PFSK-1 (cell line): ENCODE measurements around the gene AMDHD2.

Experiments used
- FOXP2 ChIP-seq: optimal IDR thresholded peaks from 2 replicates; pipeline ENCODE3; 2011; ENCODE audit warnings: borderline replicate concordance, control low read depth, inconsistent platforms; ENCODE audit not compliant: insufficient read depth; ENCODE audit errors: extremely low read length, extremely low read depth
- POLR2AphosphoS5 ChIP-seq: IDR thresholded peaks from 2 replicates; pipeline ENCODE4 v1.6.1; 2012; ENCODE audit warnings: low read depth, mild to moderate bottlenecking, control low read depth, low read length, moderate library complexity
- SIN3A ChIP-seq: IDR thresholded peaks from 2 replicates; pipeline ENCODE4 v1.6.1; 2012; ENCODE audit warnings: mild to moderate bottlenecking, low read length, moderate library complexity, borderline replicate concordance; ENCODE audit not compliant: insufficient read depth
- TAF1 ChIP-seq: IDR thresholded peaks from 2 replicates; pipeline ENCODE4 v1.6.1; 2012; ENCODE audit warnings: low read length, control low read depth, borderline replicate concordance; ENCODE audit not compliant: insufficient read depth
- TF ChIP-seq, protein P1 (sequence below), 2 experiments: IDR thresholded peaks; 2 replicates each; pipeline versions ENCODE4 v1.6.1 to v1.8.0; 2011 to 2012; ENCODE audit warnings: low read depth in 2 of 2, low read length in 2 of 2, control low read depth in 1 of 2, inconsistent platforms in 1 of 2, mild to moderate bottlenecking in 1 of 2, moderate library complexity in 1 of 2; ENCODE audit not compliant: insufficient read depth in 1 of 2

The AMDHD2 gene

DNA sequence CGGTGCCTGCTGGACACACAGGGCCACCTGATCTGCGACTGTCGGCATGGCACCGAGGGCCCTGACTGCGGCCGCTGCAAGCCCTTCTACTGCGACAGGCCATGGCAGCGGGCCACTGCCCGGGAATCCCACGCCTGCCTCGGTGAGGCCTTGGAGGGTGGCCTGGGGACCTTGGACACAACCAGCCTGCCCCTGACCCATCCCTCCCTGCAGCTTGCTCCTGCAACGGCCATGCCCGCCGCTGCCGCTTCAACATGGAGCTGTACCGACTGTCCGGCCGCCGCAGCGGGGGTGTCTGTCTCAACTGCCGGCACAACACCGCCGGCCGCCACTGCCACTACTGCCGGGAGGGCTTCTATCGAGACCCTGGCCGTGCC is 47.7 kb upstream of the AMDHD2 start:
- TF ChIP-seq POLR2AphosphoS5 (no peak), FOXP2 (no peak), SIN3A (no peak), TAF1 (no peak)
- TF ChIP-seq, protein P1, sequence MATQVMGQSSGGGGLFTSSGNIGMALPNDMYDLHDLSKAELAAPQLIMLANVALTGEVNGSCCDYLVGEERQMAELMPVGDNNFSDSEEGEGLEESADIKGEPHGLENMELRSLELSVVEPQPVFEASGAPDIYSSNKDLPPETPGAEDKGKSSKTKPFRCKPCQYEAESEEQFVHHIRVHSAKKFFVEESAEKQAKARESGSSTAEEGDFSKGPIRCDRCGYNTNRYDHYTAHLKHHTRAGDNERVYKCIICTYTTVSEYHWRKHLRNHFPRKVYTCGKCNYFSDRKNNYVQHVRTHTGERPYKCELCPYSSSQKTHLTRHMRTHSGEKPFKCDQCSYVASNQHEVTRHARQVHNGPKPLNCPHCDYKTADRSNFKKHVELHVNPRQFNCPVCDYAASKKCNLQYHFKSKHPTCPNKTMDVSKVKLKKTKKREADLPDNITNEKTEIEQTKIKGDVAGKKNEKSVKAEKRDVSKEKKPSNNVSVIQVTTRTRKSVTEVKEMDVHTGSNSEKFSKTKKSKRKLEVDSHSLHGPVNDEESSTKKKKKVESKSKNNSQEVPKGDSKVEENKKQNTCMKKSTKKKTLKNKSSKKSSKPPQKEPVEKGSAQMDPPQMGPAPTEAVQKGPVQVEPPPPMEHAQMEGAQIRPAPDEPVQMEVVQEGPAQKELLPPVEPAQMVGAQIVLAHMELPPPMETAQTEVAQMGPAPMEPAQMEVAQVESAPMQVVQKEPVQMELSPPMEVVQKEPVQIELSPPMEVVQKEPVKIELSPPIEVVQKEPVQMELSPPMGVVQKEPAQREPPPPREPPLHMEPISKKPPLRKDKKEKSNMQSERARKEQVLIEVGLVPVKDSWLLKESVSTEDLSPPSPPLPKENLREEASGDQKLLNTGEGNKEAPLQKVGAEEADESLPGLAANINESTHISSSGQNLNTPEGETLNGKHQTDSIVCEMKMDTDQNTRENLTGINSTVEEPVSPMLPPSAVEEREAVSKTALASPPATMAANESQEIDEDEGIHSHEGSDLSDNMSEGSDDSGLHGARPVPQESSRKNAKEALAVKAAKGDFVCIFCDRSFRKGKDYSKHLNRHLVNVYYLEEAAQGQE (IDR thresholded peaks at IDR 0.05; ENCODE audit: insufficient read depth in 1 of 2, low read depth in 2 of 2, low read length in 2 of 2), result no peak

DNA sequence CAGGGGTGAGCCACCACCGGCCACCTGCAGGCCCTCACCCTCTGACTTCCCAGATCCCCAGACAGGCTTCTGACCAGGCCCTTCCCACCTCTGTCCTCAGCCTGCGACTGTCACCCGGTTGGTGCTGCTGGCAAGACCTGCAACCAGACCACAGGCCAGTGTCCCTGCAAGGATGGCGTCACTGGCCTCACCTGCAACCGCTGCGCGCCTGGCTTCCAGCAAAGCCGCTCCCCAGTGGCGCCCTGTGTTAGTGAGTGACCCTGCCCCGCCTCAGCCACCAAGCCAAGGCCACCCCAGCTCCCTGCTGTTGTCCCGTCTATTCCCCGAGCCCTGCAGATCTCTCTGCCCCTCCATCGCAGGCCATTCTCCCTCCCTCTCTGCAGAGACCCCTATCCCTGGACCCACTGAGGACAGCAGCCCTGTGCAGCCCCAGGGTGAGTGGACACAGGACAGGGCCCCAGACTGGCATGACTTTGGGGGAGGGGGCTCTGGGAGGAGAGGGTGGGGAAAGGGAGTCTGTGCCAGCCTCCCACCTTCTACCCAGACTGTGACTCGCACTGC is 47.2 kb upstream of the AMDHD2 start:
- TF ChIP-seq TAF1 (no peak), FOXP2 (no peak), SIN3A (no peak), POLR2AphosphoS5 (no peak)
- TF ChIP-seq, protein P1 (IDR thresholded peaks at IDR 0.05; ENCODE audit: insufficient read depth in 1 of 2, low read depth in 2 of 2, low read length in 2 of 2), result no peak

DNA sequence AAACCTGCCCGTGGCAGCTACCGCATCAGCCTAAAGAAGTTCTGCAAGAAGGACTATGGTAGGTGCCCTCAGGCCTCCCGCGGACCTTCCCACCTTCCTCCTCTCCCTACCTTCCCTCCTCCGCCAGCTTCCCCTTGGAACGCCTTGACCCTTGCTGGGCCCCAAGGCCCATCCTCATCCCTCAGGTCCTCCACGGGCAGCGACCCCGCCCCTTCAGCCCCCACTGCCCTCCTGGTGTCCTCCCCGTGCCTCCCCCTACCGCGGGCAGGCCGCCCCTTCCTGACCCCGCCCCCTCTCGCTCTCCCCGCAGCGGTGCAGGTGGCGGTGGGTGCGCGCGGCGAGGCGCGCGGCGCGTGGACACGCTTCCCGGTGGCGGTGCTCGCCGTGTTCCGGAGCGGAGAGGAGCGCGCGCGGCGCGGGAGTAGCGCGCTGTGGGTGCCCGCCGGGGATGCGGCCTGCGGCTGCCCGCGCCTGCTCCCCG is 46.7 kb upstream of the AMDHD2 start:
- no peak for TF ChIP-seq FOXP2
- TF ChIP-seq POLR2AphosphoS5, result no peak
- TF ChIP-seq, protein P1 (IDR thresholded peaks at IDR 0.05; ENCODE audit: insufficient read depth in 1 of 2, low read depth in 2 of 2, low read length in 2 of 2), result no peak
- TF ChIP-seq SIN3A, result no peak
- no peak for TF ChIP-seq TAF1

DNA sequence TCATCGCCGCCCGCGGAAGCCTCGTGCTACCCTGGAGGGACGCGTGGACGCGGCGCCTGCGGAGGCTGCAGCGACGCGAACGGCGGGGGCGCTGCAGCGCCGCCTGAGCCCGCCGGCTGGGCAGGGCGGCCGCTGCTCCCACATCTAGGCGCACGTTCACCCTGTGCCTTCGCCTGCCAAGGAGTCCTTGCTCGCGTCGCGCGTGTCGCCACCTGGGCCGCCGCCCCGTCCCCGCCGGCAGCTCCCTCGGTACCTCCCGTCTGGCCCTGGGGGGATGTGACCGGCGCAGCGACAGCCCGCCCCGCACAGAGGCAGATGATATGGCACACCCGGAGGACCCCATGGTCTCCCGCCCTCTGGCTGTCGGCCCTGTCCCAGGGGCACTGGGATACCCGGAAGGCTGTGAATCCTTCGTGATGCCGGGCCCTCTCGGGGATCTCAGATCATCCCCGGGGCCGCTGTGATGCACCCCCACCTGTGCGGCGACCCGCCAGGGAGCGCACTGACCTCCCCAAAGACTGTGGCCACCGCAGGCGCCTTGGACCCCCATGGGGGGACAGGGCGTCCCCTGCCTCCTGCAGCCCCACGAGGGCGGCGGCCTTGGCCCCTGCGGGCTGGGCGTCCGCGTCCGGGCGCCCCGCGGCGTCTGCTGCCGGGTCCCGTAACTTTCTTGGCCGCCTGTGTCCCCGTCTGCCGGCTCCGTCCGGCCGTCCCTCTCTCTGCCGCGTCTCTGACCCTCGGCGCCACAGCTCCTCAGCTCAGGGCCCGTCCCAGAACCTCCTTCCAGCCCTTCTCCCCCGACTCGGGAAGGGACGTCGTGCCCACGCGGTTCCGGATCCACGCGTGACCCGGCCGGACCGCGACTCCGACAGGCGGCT is 45.9 kb upstream of the AMDHD2 start:
- TF ChIP-seq TAF1 (no peak), SIN3A (no peak), FOXP2 (no peak), POLR2AphosphoS5 (no peak)
- TF ChIP-seq, protein P1 (IDR thresholded peaks at IDR 0.05; ENCODE audit: insufficient read depth in 1 of 2, low read depth in 2 of 2, low read length in 2 of 2), result no peak
